K562 (cell line): ENCODE results near the gene ATG12. TPM values are rescaled to one million over a fixed set of nuclear protein-coding genes. Genes with fewer than 3 reads are reported as not detected.

Source experiments
- CHD7 ChIP-seq: fragments of 200-600 bp; sonication (generic); IDR thresholded peaks from one replicate; pipeline ENCODE4 v1.6.1; 2012; ENCODE audit warnings: mild to moderate bottlenecking, low read depth, low read length, inconsistent platforms
- PRMT5 ChIP-seq: sonication (generic); formaldehyde crosslinking; IDR thresholded peaks from 2 replicates; pipeline ENCODE4 v1.5.0; 2020; ENCODE audit warnings: missing genetic modification reagents
- SMC3 ChIP-seq: conservative IDR thresholded peaks from 2 replicates; pipeline ENCODE4 v1.6.1; 2011; ENCODE audit warnings: low read depth, low read length, improper control_type of control experiment; ENCODE audit not compliant: insufficient read depth
- SRSF7 ChIP-seq: fragments of 200-400 bp; formaldehyde crosslinking; optimal IDR thresholded peaks from 2 replicates; pipeline ENCODE3; 2017; ENCODE audit warnings: mild to moderate bottlenecking, low read depth, low read length
- TCF7 ChIP-seq: sonication (generic); IDR thresholded peaks from 2 replicates; pipeline ENCODE4 v1.6.1; 2016; ENCODE audit warnings: antibody characterized with exemption, borderline replicate concordance
- TCF7L2 ChIP-seq: fragments of 150-350 bp; IDR thresholded peaks from 2 replicates; pipeline ENCODE4 v1.6.1; 2016; ENCODE audit warnings: low read depth, mild to moderate bottlenecking, low read length, moderate library complexity
- XRCC3 ChIP-seq: fragments of 450-650 bp; IDR thresholded peaks from 2 replicates; pipeline ENCODE4 v1.6.1; 2017; ENCODE audit warnings: mild to moderate bottlenecking, moderate library complexity
- ZBTB9 ChIP-seq: fragments of 450-650 bp; formaldehyde crosslinking; IDR thresholded peaks from 2 replicates; pipeline ENCODE4 v1.4.0; 2020; ENCODE audit warnings: mild to moderate bottlenecking, moderate library complexity
- ZNF324 ChIP-seq: fragments of 250-450 bp; sonication (Bioruptor Pico); IDR thresholded peaks from 2 replicates; pipeline ENCODE4 v1.4.0; 2020; ENCODE audit warnings: mild to moderate bottlenecking
- ZNF354B ChIP-seq: fragments of 250-450 bp; sonication (Bioruptor Pico); IDR thresholded peaks from 2 replicates; pipeline ENCODE4 v1.4.0; 2020
- ZNF551 ChIP-seq: fragments of 250-450 bp; sonication (Bioruptor Pico); IDR thresholded peaks from 2 replicates; pipeline ENCODE4 v1.5.0; 2021; ENCODE audit warnings: mild to moderate bottlenecking, moderate library complexity
- polyA plus RNA-seq, 8 experiments: library from polyadenylated mRNA; depleted of rRNA in 4 of 8; stranded (reverse) in 5 of 8; unstranded in 3 of 8; fragments of >200 nt; fragmentation: Nextera tagmentation in 2 of 8; fragmentation: Illumina TruSeq in 1 of 8; extraction: Ambion mirVana in 2 of 8; extraction: Trizol in 1 of 8; gene quantifications; 2 replicates each; pipeline versions ENCODE4 v1.2.1 to v1.2.3, GENCODE V29; 2011 to 2014; ENCODE audit warnings: inconsistent platforms in 1 of 8, missing spikeins in 1 of 8
- total RNA-seq, 7 experiments: library from RNA; depleted of rRNA in 6 of 7; stranded (reverse); fragments of >200 nt in 6 of 7; fragmentation: Illumina TruSeq in 2 of 7; extraction: Trizol in 2 of 7; gene quantifications; 2 replicates each; pipeline versions ENCODE4 v1.2.1 to v1.2.3, GENCODE V29; 2011 to 2021; ENCODE audit warnings: low replicate concordance in 1 of 7
- TF ChIP-seq, protein P1 (sequence below): fragments of 250-450 bp; sonication (Bioruptor Pico); IDR thresholded peaks from 2 replicates; pipeline ENCODE4 v1.5.0; 2021; ENCODE audit warnings: mild to moderate bottlenecking, moderate library complexity

Gene ATG12
- total and polyA plus RNA-seq, 9 of the 15 experiments (the other 6 are each of a cell fraction or from before 2014, with no cell fraction given): 21.6 to 132 (median 61.3) TPM

DNA sequence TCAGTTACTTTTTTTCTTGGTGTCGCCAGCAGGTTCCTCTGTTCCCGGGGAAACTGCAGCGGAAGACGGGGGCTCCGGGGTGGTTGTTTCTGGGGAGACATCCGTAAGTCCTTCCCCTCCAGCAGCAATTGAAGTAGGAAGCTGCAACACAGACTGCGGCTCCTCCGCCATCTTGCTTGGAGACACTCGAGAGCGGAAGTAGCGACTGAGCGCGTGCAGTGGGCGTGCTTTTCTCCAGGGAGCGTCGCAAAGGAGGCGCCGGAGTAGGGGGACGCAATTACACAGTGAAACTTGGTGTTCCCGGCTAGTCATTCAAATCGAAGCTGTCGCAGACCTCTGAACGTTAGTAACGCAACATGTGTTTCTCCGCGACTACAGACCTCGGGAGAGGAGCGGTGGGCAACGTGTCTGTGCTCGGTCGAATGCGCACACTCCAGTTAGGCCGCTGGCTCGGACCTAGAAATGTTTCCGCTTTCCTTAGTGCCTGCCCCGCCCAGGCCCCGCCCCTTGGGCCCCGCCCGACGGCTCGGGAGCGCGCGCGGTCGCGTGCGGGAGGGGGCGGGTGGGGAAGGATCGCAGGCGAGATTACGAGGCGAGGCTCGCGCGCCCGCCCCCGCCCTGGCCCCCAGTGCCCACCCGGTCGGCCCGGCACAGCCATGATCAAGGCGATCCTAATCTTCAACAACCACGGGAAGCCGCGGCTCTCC lies at the start of gene ATG12, which contains the start of gene AP3S1 (continued):
- TF ChIP-seq, protein P1, sequence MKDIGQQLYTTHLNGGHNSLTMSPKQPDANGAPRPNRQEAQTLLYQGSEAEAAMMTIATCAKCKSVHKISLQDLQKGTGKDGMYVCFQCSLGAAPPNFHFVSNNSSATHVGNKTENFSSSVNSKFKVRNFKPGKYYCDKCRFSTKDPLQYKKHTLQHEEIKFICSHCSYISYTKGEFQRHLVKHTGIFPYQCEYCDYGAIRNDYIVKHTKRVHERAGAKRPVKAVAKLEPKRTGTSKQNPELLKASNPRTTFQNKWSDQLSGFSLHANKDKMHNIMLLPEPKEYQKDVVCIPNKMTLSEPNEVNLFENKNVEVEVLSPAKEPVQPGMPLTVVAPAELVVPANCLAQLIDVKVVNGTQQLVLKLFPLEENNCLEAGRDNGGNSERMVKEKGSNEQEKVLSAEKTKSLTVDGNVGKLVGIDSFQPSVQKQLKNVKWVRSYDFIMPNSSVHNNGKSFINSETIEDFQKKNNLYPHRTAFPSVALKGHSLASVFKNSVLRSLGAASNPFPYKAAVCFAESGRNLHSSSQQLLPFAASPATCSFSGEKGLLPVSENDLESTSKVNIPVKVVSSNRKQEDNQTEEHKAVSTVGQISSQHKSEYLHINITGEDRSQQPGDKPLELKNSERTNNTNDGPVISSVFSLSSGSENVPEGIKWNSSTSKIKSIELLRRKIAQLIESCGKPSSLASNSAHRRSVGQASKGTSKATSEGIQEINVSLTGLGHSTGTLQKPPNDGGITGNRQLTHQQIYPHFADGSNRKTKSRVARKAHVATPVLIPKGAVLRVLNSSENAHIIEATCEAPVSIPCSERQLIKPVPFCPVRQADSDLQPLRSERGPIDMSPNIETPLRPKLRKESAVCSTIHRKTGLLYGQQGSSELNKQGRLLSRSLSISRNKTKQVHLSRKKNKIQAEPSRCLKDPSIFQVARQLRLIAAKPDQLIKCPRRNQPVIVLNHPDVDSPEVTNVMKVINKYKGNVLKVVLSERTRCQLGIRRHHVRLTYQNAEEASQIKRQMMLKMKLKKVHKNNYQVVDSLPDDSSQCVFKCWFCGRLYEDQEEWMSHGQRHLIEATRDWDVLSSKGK: no peak
- TF ChIP-seq ZNF551 (CRISPR knock-in tag) (no peak), ZBTB9 (no peak; the same call in 1 of the 2 replicates), SMC3 (no peak), ZNF354B (CRISPR knock-in tag) (no peak), CHD7 (no peak), SRSF7 (no peak), XRCC3 (no peak), TCF7L2 (peak; percentile 52; the same call in 1 of the 2 replicates), PRMT5 (no peak), TCF7 (peak; percentile 34), ZNF324 (CRISPR knock-in tag) (no peak)
